Measurements from ENCODE around the gene POLR3K. TPM values are rescaled to one million over a fixed set of nuclear protein-coding genes. Genes with fewer than 3 reads are reported as not detected.
A peak's percentile ranks its signal among the peaks of the same experiment; 100 is the strongest.

POLR3K gene
- polyA plus RNA-seq, 2 of the 4 experiments (the other 2 are of a cell fraction), result 47.6 to 50.9 TPM

DNA sequence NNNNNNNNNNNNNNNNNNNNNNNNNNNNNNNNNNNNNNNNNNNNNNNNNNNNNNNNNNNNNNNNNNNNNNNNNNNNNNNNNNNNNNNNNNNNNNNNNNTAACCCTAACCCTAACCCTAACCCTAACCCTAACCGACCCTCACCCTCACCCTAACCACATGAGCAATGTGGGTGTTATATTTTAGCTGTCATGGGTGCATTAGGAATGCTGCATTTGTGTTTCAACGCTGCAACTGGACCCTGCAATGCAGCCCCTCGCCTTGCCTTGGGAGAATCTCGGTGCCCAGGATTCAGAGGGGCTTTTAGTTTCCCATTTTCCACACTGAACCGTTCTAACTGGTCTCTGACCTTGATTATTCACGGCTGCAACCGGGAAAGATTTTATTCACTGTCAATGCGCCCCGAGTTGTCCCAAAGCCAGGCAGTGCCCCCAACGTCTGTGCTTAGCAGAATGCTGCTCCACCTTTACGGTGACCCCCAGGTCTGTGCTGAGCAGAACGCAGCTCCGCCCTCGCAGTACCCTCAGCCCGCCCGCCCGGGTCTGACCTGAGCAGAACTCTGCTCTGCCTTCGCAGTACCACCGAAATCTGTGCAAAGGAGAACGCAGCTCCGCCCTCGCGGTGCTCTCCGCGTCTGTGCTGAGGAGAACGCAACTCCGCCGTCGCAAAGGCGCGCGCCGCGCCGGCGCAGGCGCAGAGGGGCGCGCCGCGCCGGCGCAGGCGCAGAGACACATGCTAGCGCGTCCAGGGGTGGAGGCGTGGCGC is 43.3 kb downstream of the POLR3K start:
- ATAC-seq, result peak; percentile 90 to 98
- CTCF ChIA-PET, result no interaction called here

More for the DNA sequence above, 43.3 kb downstream of the POLR3K start:
- POLR2A ChIA-PET, result no interaction called here
- Histone ChIP-seq H3K4me1 (no peaks in the 10 kb centered on the region), H3K27ac (peak overlapping the region; percentile 44 to 60; a peak in 1 of 6 replicates), H3K9me3 (no peaks in the 10 kb centered on the region), H3K4me3 (peak overlapping the region; percentile 40), H3K4me2 (no peak overlapping the region)
- TF ChIP-seq, protein P1, sequence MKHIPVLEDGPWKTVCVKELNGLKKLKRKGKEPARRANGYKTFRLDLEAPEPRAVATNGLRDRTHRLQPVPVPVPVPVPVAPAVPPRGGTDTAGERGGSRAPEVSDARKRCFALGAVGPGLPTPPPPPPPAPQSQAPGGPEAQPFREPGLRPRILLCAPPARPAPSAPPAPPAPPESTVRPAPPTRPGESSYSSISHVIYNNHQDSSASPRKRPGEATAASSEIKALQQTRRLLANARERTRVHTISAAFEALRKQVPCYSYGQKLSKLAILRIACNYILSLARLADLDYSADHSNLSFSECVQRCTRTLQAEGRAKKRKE (CRISPR knock-in tag; IDR thresholded peaks at IDR 0.05; ENCODE audit: low read depth), result no peak
- no peak for TF ChIP-seq ZSCAN20 (CRISPR knock-in tag; IDR thresholded peaks at IDR 0.05)
- DNase-seq (ENCODE audit: low read depth in 1 of 2, low spot score in 1 of 2) (peak in 1 of 2 experiments; percentile 22), FAIRE-seq (no peak)
- WGBS (ENCODE audit: missing lambda C conversion rate), result 61% methylated on average over 45 of the region's 48 CpGs

Small RNAs within 50 kb of the gene (small RNA-seq; reads per million reads assigned to genes)
- gene MIR6859-4, result 0 reads per million in 6 experiments
- gene Z69720.2, result 0 reads per million in 6 experiments

Other genes starting within 250 kb of the POLR3K start
- gene SNRNP25, start 220 bp upstream of the POLR3K start, polyA plus RNA-seq (2011; rRNA removed), result 43.5 and 45.0 TPM in 2 replicates
- 82.1 to 83.0 TPM (median 82.2 TPM) in 3 replicates for gene SNRNP25, start 220 bp upstream of the POLR3K start, polyA plus RNA-seq (2017; fragmentation: RNase III; extraction: RNeasy Plus Mini Kit Qiagen cat#74134 plus additional on column Dnase treatment)
- 13.5 and 17.9 TPM in 2 replicates for gene RHBDF1, start 19.0 kb upstream of the POLR3K start, polyA plus RNA-seq (2011; rRNA removed)
- 17.5 to 20.5 TPM (median 19.2 TPM) in 3 replicates for gene RHBDF1, start 19.0 kb upstream of the POLR3K start, polyA plus RNA-seq (2017; fragmentation: RNase III; extraction: RNeasy Plus Mini Kit Qiagen cat#74134 plus additional on column Dnase treatment)
- gene MPG, start 24.6 kb upstream of the POLR3K start, polyA plus RNA-seq (2011; rRNA removed), result 25.5 and 28.2 TPM in 2 replicates
- gene MPG, start 24.6 kb upstream of the POLR3K start, polyA plus RNA-seq (2017; fragmentation: RNase III; extraction: RNeasy Plus Mini Kit Qiagen cat#74134 plus additional on column Dnase treatment), result 42.3 to 54.3 TPM (median 47.6 TPM) in 3 replicates
- 15.8 and 17.0 TPM in 2 replicates for gene NPRL3, start 85.1 kb upstream of the POLR3K start, polyA plus RNA-seq (2011; rRNA removed)
- gene NPRL3, start 85.1 kb upstream of the POLR3K start, polyA plus RNA-seq (2017; fragmentation: RNase III; extraction: RNeasy Plus Mini Kit Qiagen cat#74134 plus additional on column Dnase treatment), result 24.6 to 28.4 TPM (median 25.9 TPM) in 3 replicates
- not detected in 2 replicates for gene HBZ, start 99.0 kb upstream of the POLR3K start, polyA plus RNA-seq (2011; rRNA removed)
- gene HBZ, start 99.0 kb upstream of the POLR3K start, polyA plus RNA-seq (2017; fragmentation: RNase III; extraction: RNeasy Plus Mini Kit Qiagen cat#74134 plus additional on column Dnase treatment), result not detected in 3 replicates
- not detected in 2 replicates for gene HBM, start 112.4 kb upstream of the POLR3K start, polyA plus RNA-seq (2011; rRNA removed)
- not detected in 3 replicates for gene HBM, start 112.4 kb upstream of the POLR3K start, polyA plus RNA-seq (2017; fragmentation: RNase III; extraction: RNeasy Plus Mini Kit Qiagen cat#74134 plus additional on column Dnase treatment)
- gene HBA2, start 119.3 kb upstream of the POLR3K start, polyA plus RNA-seq (2011; rRNA removed), result 0.20 and 0.26 TPM in 2 replicates
- 0.23 to 0.68 TPM in 2 of 3 replicates, not detected in the other for gene HBA2, start 119.3 kb upstream of the POLR3K start, polyA plus RNA-seq (2017; fragmentation: RNase III; extraction: RNeasy Plus Mini Kit Qiagen cat#74134 plus additional on column Dnase treatment)
- gene HBA1, start 123.1 kb upstream of the POLR3K start, polyA plus RNA-seq (2011; rRNA removed), result not detected in 2 replicates
- 0.51 to 1.3 TPM (median 0.58 TPM) in 3 replicates for gene HBA1, start 123.1 kb upstream of the POLR3K start, polyA plus RNA-seq (2017; fragmentation: RNase III; extraction: RNeasy Plus Mini Kit Qiagen cat#74134 plus additional on column Dnase treatment)
- gene HBQ1, start 126.9 kb upstream of the POLR3K start, polyA plus RNA-seq (2011; rRNA removed), result 2.0 and 2.3 TPM in 2 replicates
- gene HBQ1, start 126.9 kb upstream of the POLR3K start, polyA plus RNA-seq (2017; fragmentation: RNase III; extraction: RNeasy Plus Mini Kit Qiagen cat#74134 plus additional on column Dnase treatment), result 2.8 to 4.7 TPM (median 3.2 TPM) in 3 replicates
- gene LUC7L, start 175.8 kb upstream of the POLR3K start, polyA plus RNA-seq (2011; rRNA removed), result 34.5 and 51.6 TPM in 2 replicates
- gene LUC7L, start 175.8 kb upstream of the POLR3K start, polyA plus RNA-seq (2017; fragmentation: RNase III; extraction: RNeasy Plus Mini Kit Qiagen cat#74134 plus additional on column Dnase treatment), result 64.5 to 67.6 TPM (median 65.3 TPM) in 3 replicates
- 25.6 and 27.4 TPM in 2 replicates for gene FAM234A, start 181.2 kb upstream of the POLR3K start, polyA plus RNA-seq (2011; rRNA removed)
- 52.3 to 54.9 TPM (median 53.3 TPM) in 3 replicates for gene FAM234A, start 181.2 kb upstream of the POLR3K start, polyA plus RNA-seq (2017; fragmentation: RNase III; extraction: RNeasy Plus Mini Kit Qiagen cat#74134 plus additional on column Dnase treatment)
- gene RGS11, start 222.3 kb upstream of the POLR3K start, polyA plus RNA-seq (2011; rRNA removed), result 2.1 and 2.6 TPM in 2 replicates
- 4.2 to 6.7 TPM (median 5.3 TPM) in 3 replicates for gene RGS11, start 222.3 kb upstream of the POLR3K start, polyA plus RNA-seq (2017; fragmentation: RNase III; extraction: RNeasy Plus Mini Kit Qiagen cat#74134 plus additional on column Dnase treatment)
- gene ARHGDIG, start 227.0 kb upstream of the POLR3K start, polyA plus RNA-seq (2011; rRNA removed), result 0.82 and 1.1 TPM in 2 replicates
- gene ARHGDIG, start 227.0 kb upstream of the POLR3K start, polyA plus RNA-seq (2017; fragmentation: RNase III; extraction: RNeasy Plus Mini Kit Qiagen cat#74134 plus additional on column Dnase treatment), result 1.3 to 1.9 TPM (median 1.4 TPM) in 3 replicates
- 0.21 and 0.45 TPM in 2 replicates for gene PDIA2, start 229.6 kb upstream of the POLR3K start, polyA plus RNA-seq (2011; rRNA removed)
- gene PDIA2, start 229.6 kb upstream of the POLR3K start, polyA plus RNA-seq (2017; fragmentation: RNase III; extraction: RNeasy Plus Mini Kit Qiagen cat#74134 plus additional on column Dnase treatment), result 0.42 to 0.82 TPM (median 0.52 TPM) in 3 replicates